Naive thymus-derived CD4-positive, alpha-beta T cell (primary cell): ENCODE data around the gene MAD2L2. TPM values are rescaled to one million over a fixed set of nuclear protein-coding genes. Genes with fewer than 3 reads are reported as not detected.
A peak's percentile ranks its signal among the peaks of the same experiment; 100 is the strongest.

ENCODE experiments used
- ATAC-seq: fragments of 150-1000 bp; cut with Tn5 transposase; 2 replicates; pipeline ENCODE4 v1.10.0; 2021; ENCODE audit warnings: mild to moderate bottlenecking, moderate library complexity
- CTCF ChIA-PET: fragments of 350-600 bp; sonication (Branson Sonifier 250); formaldehyde crosslinking; loops from one replicate; lab custom pipeline; 2021; ENCODE audit warnings: antibody characterized with exemption; lab: Charles Lee
- POLR2A ChIA-PET: fragments of 350-600 bp; sonication (Branson Sonifier 250); formaldehyde crosslinking; loops from one replicate; lab custom pipeline; 2021; ENCODE audit warnings: antibody characterized with exemption, inconsistent platforms; lab: Charles Lee
- DNase-seq, 9 donors: peaks; one replicate each; pipeline versions ENCODE4 v3.0.0 to v3.0.0-alpha.2; 2020 to 2022; ENCODE audit warnings: mixed read lengths in 1 of 9
- H3K27ac ChIP-seq: one replicate; pipeline ENCODE4 v1.7.0; 2013; ENCODE audit warnings: mild to moderate bottlenecking, low read depth, low read length, moderate library complexity
- H3K27me3 ChIP-seq, 2 donors: one replicate each; pipeline ENCODE4 v1.7.0; 2013; ENCODE audit warnings: low read length in 2 of 2, mild to moderate bottlenecking in 2 of 2, moderate library complexity in 2 of 2; ENCODE audit not compliant: control insufficient read depth in 2 of 2, insufficient read depth in 2 of 2
- H3K36me3 ChIP-seq, 3 experiments: 1 replicate in 2 of 3; 2 replicates in 1 of 3; pipeline ENCODE4 v1.7.0; 2013; ENCODE audit warnings: low read length in 3 of 3, mild to moderate bottlenecking in 3 of 3, moderate library complexity in 1 of 3; ENCODE audit not compliant: insufficient read depth in 3 of 3, control insufficient read depth in 2 of 3
- H3K4me1 ChIP-seq, 2 donors: one replicate each; pipeline ENCODE4 v1.7.0; 2013; ENCODE audit warnings: low read length in 2 of 2, mild to moderate bottlenecking in 2 of 2, moderate library complexity in 1 of 2; ENCODE audit not compliant: control insufficient read depth in 2 of 2, insufficient read depth in 2 of 2
- H3K4me3 ChIP-seq: 2 replicates; pipeline ENCODE4 v1.7.0; 2013; ENCODE audit warnings: mild to moderate bottlenecking, low read length
- H3K9me3 ChIP-seq, 3 experiments: 1 replicate in 2 of 3; 2 replicates in 1 of 3; pipeline ENCODE4 v1.7.0; 2013; ENCODE audit warnings: low read length in 3 of 3; ENCODE audit not compliant: control insufficient read depth in 2 of 3
- H3K27ac Mint-ChIP-seq, 9 donors: one replicate each; pipeline ENCODE4 v1.8.0; 2020 to 2022; ENCODE audit warnings: mixed read lengths in 9 of 9, mild to moderate bottlenecking in 8 of 9, moderate library complexity in 5 of 9, inconsistent platforms in 2 of 9
- H3K27me3 Mint-ChIP-seq, 5 donors: one replicate each; pipeline ENCODE4 v1.8.0; 2021 to 2022; ENCODE audit warnings: mixed read lengths in 5 of 5, mild to moderate bottlenecking in 1 of 5
- H3K36me3 Mint-ChIP-seq, 5 donors: one replicate each; pipeline ENCODE4 v1.8.0; 2020 to 2022; ENCODE audit warnings: mixed read lengths in 5 of 5, mild to moderate bottlenecking in 3 of 5, inconsistent platforms in 1 of 5
- H3K4me1 Mint-ChIP-seq, 7 donors: one replicate each; pipeline ENCODE4 v1.8.0; 2020 to 2022; ENCODE audit warnings: mixed read lengths in 7 of 7, mild to moderate bottlenecking in 3 of 7, inconsistent platforms in 1 of 7
- H3K4me3 Mint-ChIP-seq, 10 donors: one replicate each; pipeline ENCODE4 v1.8.0; 2020 to 2022; ENCODE audit warnings: mild to moderate bottlenecking in 10 of 10, mixed read lengths in 10 of 10, moderate library complexity in 6 of 10, inconsistent platforms in 2 of 10
- H3K9me3 Mint-ChIP-seq, 11 donors: one replicate each; pipeline ENCODE4 v1.8.0; 2020 to 2022; ENCODE audit warnings: mixed read lengths in 11 of 11, mild to moderate bottlenecking in 4 of 11, inconsistent platforms in 1 of 11, moderate library complexity in 1 of 11
- intact Hi-C, 2 donors: fragments of 100-400 bp; cut with micrococcal nuclease; formaldehyde crosslinking; loops; one replicate each; pipeline ENCODE4 v1.15.1; 2023
- polyA plus RNA-seq, 2 donors: library from polyadenylated mRNA; unstranded; fragments of 300-500 nt; fragmentation: Illumina TruSeq; gene quantifications; one replicate each; pipeline ENCODE4 v1.2.3, GENCODE V29; 2021
- total RNA-seq, 6 experiments: library from RNA in 5 of 6; stranded (reverse) in 5 of 6; gene quantifications; 1 replicate in 5 of 6; 2 replicates in 1 of 6; pipeline ENCODE4 v1.2.3 and lab custom pipeline; 2021 to 2026

MAD2L2 gene
- total and polyA plus RNA-seq, 7 experiments from 2014 or later, result 17.1 to 53.3 (median 30.1) TPM

- Histone ChIP-seq H3K27ac (peak overlapping the region; percentile 71), H3K4me1 (peaks cover 16 to 23% of the 10 kb centered on the region in 2 donors), H3K4me3 (peak overlapping the region; percentile 53), H3K36me3 (peaks cover 0 to 23% (median 9%) of the 10 kb centered on the region in 3 experiments), H3K27me3 (no peaks in the 10 kb centered on the region), H3K9me3 (no peaks in the 10 kb centered on the region)
- DNase-seq (no peak), ATAC-seq (peak; percentile 22)
- POLR2A ChIA-PET, result interaction anchor here (0.6 to 4.7 kb wide), 4 partner anchors 8 to 434 kb away, joined by 3 to 24 read pairs (median 6); partner anchors contain the start of gene FBXO6
- H3K4me3 Mint-ChIP-seq, result peak overlapping the region; percentile 72 to 84 (median 78)
- no peaks in the 10 kb centered on the region for H3K9me3 Mint-ChIP-seq
- H3K27ac Mint-ChIP-seq, result peak overlapping the region in 4 of 9 donors; percentile 28 to 79 (median 48)
- peaks cover 0 to 4% (median 3%) of the 10 kb centered on the region in 5 donors for H3K36me3 Mint-ChIP-seq
- peaks cover 0 to 13% (median 0%) of the 10 kb centered on the region in 5 donors for H3K27me3 Mint-ChIP-seq
- intact Hi-C loops, result loop anchor here (1.0 to 10.0 kb wide), 8 partner anchors 9 to 382 kb away; partner anchors contain the start of genes CLCN6 (in 2 of the 2), MTHFR (in 2 of the 2), FBXO6 (in 1 of the 2) and MAD2L2 (in 1 of the 2)
- peaks cover 12 to 40% (median 26%) of the 10 kb centered on the region in 7 donors for H3K4me1 Mint-ChIP-seq
- CTCF ChIA-PET, result interaction anchor here (0.6 to 1.9 kb wide), 3 partner anchors 10 to 81 kb away, joined by 3 to 8 read pairs (median 4); partner anchors contain the start of gene AGTRAP
Observed at GRCh38 chr1:11654939-11655808, 25.8 kb downstream of the MAD2L2 start.

GRCh38 chr1:11654137-11654938, 26.6 kb downstream of the MAD2L2 start, which contains the start of the genes FBXO2 and FBXO44:
Gene FBXO2 (minus strand): TSS chr1:11654429. CDS start chr1:11654340, 89 bp downstream.
Gene FBXO44 (plus strand): TSS chr1:11654877. CDS start chr1:11655836, 959 bp downstream.
- ATAC-seq (peak; percentile 86), DNase-seq (peak; percentile 40 to 75 (median 63))
- ChIA-PET POLR2A (interaction anchor here (1.8 to 4.7 kb wide), 3 partner anchors 9 to 65 kb away, joined by 8 to 24 read pairs (median 8); partner anchors contain the start of gene FBXO6), CTCF (interaction anchor here (1.1 to 3.1 kb wide), 2 partner anchors 10 to 65 kb away, joined by 6 to 12 read pairs; partner anchors contain the start of gene FBXO6)
- intact Hi-C loops, result loop anchor here (1.0 to 10.0 kb wide), 7 partner anchors 10 to 381 kb away; partner anchors contain the start of genes CLCN6 (in 2 of the 2), MTHFR (in 2 of the 2), FBXO6 (in 1 of the 2) and UBIAD1 (in 1 of the 2)
- no peaks in the 10 kb centered on the region for H3K27me3 ChIP-seq
- peak within 1 kb of the TSS; percentile 53 for H3K4me3 ChIP-seq
- peaks cover 0 to 17% (median 3%) of the 10 kb centered on the region in 3 experiments for H3K36me3 ChIP-seq
- peaks cover 16 to 31% of the 10 kb centered on the region in 2 donors for H3K4me1 ChIP-seq
- H3K4me1 Mint-ChIP-seq, result peaks cover 19 to 48% (median 33%) of the 10 kb centered on the region in 7 donors
- no peaks in the 10 kb centered on the region for H3K9me3 Mint-ChIP-seq
- peak within 1 kb of the TSS; percentile 72 to 87 (median 78) for H3K4me3 Mint-ChIP-seq
- peaks cover 0 to 3% (median 0%) of the 10 kb centered on the region in 5 donors for H3K36me3 Mint-ChIP-seq
- peaks cover 0 to 17% (median 0%) of the 10 kb centered on the region in 5 donors for H3K27me3 Mint-ChIP-seq
- H3K27ac ChIP-seq, result peak within 1 kb of the TSS; percentile 71
- H3K27ac Mint-ChIP-seq, result peak within 1 kb of the TSS in 5 of 9 donors; percentile 38 to 88 (median 67)
- no peaks in the 10 kb centered on the region for H3K9me3 ChIP-seq

GRCh38 chr1:11653861-11654136, 27.1 kb downstream of the MAD2L2 start:
- no peaks in the 10 kb centered on the region for H3K9me3 Mint-ChIP-seq
- ChIA-PET POLR2A (interaction anchor here (2.1 to 4.7 kb wide), 2 partner anchors 10 to 66 kb away, joined by 8 to 24 read pairs; partner anchors contain the start of gene FBXO6), CTCF (interaction anchor here (0.5 to 3.1 kb wide), 4 partner anchors 10 to 323 kb away, joined by 4 to 12 read pairs (median 5); partner anchors contain the start of gene FBXO6)
- intact Hi-C loops, result loop anchor here (1.0 to 10.0 kb wide), 7 partner anchors 11 to 380 kb away; partner anchors contain the start of genes CLCN6 (in 2 of the 2), MTHFR (in 2 of the 2), FBXO6 (in 1 of the 2) and UBIAD1 (in 1 of the 2)
- H3K36me3 Mint-ChIP-seq, result peaks cover 0 to 3% (median 0%) of the 10 kb centered on the region in 5 donors
- H3K4me1 Mint-ChIP-seq, result peaks cover 19 to 54% (median 33%) of the 10 kb centered on the region in 7 donors
- Histone ChIP-seq H3K27me3 (no peaks in the 10 kb centered on the region), H3K36me3 (peaks cover 0 to 15% (median 3%) of the 10 kb centered on the region in 3 experiments), H3K4me3 (no peak overlapping the region), H3K4me1 (peaks cover 16 to 33% of the 10 kb centered on the region in 2 donors), H3K9me3 (no peaks in the 10 kb centered on the region), H3K27ac (peak overlapping the region; percentile 66)
- peak overlapping the region; percentile 39 to 87 (median 66) for H3K4me3 Mint-ChIP-seq
- DNase-seq, result no peak
- peaks cover 0 to 17% (median 0%) of the 10 kb centered on the region in 5 donors for H3K27me3 Mint-ChIP-seq
- ATAC-seq, result no peak
- H3K27ac Mint-ChIP-seq, result peak overlapping the region in 2 of 9 donors; percentile 4 to 56

GRCh38 chr1:11653101-11653860, 27.7 kb downstream of the MAD2L2 start:
- Mint-ChIP-seq H3K4me3 (peak overlapping the region; percentile 27 to 82 (median 67)), H3K36me3 (peaks cover 0 to 3% (median 0%) of the 10 kb centered on the region in 5 donors), H3K27me3 (peaks cover 0 to 21% (median 0%) of the 10 kb centered on the region in 5 donors), H3K4me1 (peaks cover 19 to 54% (median 33%) of the 10 kb centered on the region in 7 donors), H3K9me3 (no peaks in the 10 kb centered on the region), H3K27ac (peak overlapping the region in 3 of 9 donors; percentile 53 to 88 (median 59))
- ChIA-PET POLR2A (interaction anchor here (2.1 to 4.7 kb wide), 2 partner anchors 10 to 66 kb away, joined by 8 to 24 read pairs; partner anchors contain the start of gene FBXO6), CTCF (interaction anchor here (0.5 to 3.1 kb wide), 8 partner anchors 11 to 322 kb away, joined by 3 to 12 read pairs (median 5); partner anchors contain the start of gene FBXO6)
- H3K4me3 ChIP-seq, result no peak overlapping the region
- H3K9me3 ChIP-seq, result no peaks in the 10 kb centered on the region
- peaks cover 0 to 9% (median 3%) of the 10 kb centered on the region in 3 experiments for H3K36me3 ChIP-seq
- DNase-seq, result no peak
- intact Hi-C loops, result loop anchor here (5.0 to 10.0 kb wide), 4 partner anchors 152 to 254 kb away; partner anchors contain the start of genes CLCN6 (in 2 of the 2) and MTHFR (in 2 of the 2)
- H3K27me3 ChIP-seq, result no peaks in the 10 kb centered on the region
- no peak overlapping the region for H3K27ac ChIP-seq
- no peak for ATAC-seq
- H3K4me1 ChIP-seq, result peaks cover 16 to 33% of the 10 kb centered on the region in 2 donors
